Measurements from ENCODE around the gene MAGI2.

DNA sequence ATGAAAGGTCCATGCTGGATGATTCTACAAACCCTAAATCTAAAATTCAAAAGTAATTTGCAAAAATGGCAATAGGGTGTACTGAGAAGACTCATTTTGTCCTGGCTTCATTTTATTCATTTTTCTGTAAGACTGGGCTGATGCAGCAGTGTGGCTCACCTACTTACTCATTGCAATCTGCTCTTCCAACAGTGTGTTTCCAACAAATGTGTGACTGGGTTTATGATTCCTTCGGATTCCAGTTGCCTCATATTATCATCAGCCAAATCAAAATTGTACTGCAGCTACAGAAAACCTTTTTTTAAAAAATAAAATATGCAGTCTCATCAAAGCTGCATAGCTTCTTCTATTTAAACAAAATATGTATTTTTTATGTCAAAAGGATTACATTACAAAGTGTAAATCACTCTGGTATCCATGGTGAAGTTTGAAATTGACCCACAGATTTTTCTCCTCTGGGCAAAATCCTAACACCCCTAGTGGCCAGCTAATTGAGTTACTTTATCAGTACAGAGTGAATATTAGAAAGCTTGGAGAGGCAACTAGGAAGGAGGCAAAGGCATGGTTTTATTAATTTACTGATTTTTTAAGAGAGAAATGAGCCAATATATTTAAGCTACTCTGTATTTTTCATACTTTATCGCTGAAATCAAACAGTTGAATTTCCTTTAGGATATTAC lies 390.3 kb downstream of the MAGI2 start:
- TF ChIP-seq, protein P1, sequence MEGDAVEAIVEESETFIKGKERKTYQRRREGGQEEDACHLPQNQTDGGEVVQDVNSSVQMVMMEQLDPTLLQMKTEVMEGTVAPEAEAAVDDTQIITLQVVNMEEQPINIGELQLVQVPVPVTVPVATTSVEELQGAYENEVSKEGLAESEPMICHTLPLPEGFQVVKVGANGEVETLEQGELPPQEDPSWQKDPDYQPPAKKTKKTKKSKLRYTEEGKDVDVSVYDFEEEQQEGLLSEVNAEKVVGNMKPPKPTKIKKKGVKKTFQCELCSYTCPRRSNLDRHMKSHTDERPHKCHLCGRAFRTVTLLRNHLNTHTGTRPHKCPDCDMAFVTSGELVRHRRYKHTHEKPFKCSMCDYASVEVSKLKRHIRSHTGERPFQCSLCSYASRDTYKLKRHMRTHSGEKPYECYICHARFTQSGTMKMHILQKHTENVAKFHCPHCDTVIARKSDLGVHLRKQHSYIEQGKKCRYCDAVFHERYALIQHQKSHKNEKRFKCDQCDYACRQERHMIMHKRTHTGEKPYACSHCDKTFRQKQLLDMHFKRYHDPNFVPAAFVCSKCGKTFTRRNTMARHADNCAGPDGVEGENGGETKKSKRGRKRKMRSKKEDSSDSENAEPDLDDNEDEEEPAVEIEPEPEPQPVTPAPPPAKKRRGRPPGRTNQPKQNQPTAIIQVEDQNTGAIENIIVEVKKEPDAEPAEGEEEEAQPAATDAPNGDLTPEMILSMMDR (IDR thresholded peaks at IDR 0.05): no peak
- no peak for TF ChIP-seq POLR2A (IDR thresholded peaks at IDR 0.05)

All from body of pancreas (tissue), 4 donors.